GM18951 (cell line): Measurements from ENCODE around the gene CTBP1.
A peak's percentile ranks its signal among the peaks of the same experiment; 100 is the strongest.
"Not testable (repeated sequence)": the region's sequence is repeated elsewhere in the genome, so short reads cannot be mapped to it uniquely, and the experiment has no call there.

ENCODE experiments used
- POLR2A ChIP-seq: IDR thresholded peaks from 4 replicates; pipeline ENCODE4 v1.6.1; 2011; ENCODE audit warnings: mild to moderate bottlenecking; ENCODE audit not compliant: insufficient read length, insufficient read depth; ENCODE audit errors: extremely low read depth
- in situ Hi-C: fragments of 300-500 bp; cut with MboI; formaldehyde crosslinking; loops from one replicate; pipeline ENCODE4 v1.12.0; 2022; ENCODE audit warnings: low sequenced_read_pairs, mixed read lengths, inconsistent platforms; ENCODE audit not compliant: unreplicated experiment

CTBP1 gene

DNA sequence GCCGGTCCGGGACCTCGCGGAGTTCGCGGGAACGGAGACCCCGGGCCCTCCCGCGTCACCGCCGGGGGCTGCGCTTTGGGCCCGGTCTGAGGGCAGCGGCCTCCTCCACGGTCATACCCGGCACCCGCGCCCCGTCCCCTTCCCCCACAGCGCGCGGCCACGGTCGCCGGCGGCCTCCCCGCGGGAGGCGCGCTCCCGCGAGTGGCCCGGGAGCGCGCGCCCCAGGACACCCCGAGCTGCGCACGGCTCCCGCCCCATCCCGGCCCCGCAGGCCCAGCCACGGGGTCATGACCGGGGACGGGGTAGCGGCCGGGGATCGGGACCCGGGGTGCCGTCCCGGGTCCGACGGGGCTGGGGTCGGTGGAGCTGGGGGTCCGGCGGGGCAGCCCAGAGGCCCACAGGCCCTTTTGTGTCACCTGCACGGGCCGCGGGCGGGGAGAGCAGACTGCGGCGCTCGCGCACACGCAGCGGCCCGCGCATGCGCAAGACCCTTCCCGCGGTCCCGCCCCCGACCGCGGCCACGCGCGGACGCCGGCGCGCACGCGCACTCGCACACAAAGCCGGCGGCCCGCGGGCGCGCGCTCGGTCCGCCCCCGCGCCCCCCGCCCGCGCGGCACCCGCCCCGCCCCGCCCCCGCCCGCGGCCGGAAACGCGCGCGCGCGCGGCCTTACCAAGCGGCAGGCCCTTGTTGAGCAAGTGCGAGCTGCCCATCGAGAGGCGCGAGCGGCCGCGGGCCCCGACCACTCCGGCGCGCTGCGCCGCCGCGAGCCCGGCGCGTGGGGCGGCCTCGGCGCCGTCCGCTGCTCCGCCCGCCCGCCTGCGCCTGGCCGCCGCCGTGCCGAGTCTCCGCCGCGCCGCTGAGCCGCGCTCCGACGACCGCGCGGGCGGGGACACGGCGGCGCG lies at the start of gene CTBP1:
Gene CTBP1, minus strand, starts transcription at position 886 of the 903 bp plus-strand sequence. CDS start 7,799 bp downstream, outside the sequence.
- TF ChIP-seq POLR2A: peak; percentile 56
- in situ Hi-C loops: no loop called here

DNA sequence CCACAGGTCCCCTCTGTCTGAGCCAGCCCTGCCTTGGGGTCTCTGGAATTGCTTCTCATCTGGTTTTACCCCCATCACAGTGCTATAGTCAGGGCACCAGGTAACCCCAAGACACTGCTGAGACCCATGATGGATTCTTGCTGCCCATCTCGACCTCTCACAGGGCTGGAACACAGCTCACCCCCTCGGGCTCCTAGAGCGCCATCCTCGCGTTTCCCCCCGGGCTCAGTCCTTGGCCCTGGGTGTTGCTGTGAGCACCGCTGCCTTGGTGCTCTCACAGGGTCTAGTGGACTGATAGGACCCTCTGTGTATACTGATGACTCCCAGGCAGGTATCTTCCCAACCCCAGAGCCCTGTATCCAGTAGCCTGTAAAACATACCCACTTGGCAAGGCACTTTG lies 49.5 kb upstream of the CTBP1 start:
- in situ Hi-C loops: no loop called here
- TF ChIP-seq POLR2A: no peak

DNA sequence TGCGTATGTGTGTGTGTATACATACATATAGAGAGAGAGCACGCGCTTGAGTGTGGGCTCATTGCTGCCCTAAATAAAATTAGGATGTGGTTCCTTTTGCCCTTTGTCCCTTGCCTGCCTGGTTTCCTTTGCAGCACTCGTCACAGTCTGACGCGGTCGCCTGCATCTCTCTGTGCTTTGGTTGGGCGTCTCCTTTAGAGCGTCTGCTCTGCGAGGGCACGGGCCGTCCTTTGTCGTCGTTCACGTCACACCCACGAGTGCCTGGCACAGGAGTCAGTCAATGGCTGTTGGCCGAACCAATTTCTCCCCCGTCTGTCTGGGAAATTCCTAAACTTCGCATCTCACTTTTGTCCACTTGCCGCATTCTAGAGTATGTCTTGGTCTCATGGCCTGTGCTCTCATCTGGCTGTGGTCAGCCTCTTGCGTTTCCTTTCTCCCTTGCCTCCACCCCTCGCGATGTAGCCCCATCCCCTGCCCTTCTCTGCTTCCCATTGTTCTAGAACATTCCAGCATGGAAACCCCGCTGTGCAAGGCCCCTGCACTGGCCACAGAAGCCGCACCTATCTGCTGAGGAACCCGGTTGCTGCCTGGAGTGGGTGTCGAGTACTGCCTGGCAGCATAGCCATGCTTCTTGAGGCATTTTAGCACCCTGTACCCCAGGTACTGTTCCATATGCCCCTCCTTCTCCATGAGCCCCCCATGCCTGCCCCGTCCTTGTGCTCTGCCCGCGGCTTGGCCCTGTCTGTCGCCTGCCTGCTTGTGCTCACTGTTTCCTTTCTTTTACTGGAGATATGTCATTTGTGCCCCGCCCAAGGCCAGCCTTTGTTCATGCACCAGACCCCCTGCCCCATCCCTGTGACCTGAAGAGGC lies 48.8 kb upstream of the CTBP1 start:
- no peak for TF ChIP-seq POLR2A

DNA sequence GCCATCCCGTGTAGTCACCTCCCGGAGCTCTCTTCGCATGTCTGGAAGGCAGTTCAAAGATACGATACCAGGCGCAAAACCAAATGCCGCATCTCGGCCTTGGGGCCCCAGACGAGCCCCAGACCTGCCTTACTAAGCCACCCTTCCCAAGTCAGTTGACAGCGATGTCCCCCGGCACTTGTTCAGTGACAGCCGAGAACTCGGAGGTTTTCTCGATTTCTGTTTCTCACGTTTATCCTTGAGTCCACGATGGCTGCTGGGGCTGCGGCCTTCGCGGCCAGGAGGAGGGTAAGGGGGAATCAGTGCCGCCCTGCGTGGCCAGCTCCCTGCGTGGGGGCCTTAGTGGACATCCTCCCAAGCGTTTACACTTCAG lies 48.1 kb upstream of the CTBP1 start:
- TF ChIP-seq POLR2A: no peak
- in situ Hi-C loops: no loop called here

More for the DNA sequence above, 48.8 kb upstream of the CTBP1 start:
- in situ Hi-C loops: no loop called here

DNA sequence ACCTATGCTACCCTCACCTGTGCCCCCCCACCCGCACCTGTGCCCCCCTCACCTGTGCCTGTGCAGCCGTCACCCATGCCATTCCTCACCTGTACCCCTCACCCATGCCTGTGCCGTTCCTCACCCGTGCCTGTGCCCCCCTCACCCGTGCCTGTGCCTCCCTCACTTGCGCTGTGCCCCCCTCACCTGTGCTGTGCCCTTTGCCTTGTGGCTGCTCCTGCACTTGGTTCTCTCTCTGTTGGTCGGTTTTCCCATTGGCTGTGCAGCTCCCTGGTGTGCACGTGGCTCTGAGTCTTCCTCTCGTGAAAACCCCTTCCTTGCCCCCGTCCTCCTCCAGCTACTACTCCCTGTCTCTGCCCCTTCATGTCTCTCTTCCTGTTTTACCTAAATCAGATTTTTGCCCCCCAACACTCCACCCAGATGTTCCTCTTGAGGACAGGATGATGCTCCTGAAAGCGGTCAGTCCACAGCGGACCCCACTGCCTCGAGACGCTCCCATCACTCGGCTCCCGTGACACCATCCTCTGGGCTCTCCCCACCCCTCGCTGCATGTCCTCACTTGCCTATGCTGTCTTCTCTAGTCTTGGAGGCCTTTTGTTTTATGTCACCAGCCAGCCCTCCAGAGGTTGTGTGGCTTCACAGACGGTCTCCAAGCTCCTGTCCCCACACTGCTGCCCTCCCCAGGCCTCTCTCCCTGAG lies 47.5 kb upstream of the CTBP1 start:
- in situ Hi-C loops: no loop called here
- TF ChIP-seq POLR2A: no peak

GRCh38 chr4:1295405-1296055 lies 46.6 kb upstream of the CTBP1 start:
- TF ChIP-seq POLR2A: no peak
- in situ Hi-C loops: no loop called here

DNA sequence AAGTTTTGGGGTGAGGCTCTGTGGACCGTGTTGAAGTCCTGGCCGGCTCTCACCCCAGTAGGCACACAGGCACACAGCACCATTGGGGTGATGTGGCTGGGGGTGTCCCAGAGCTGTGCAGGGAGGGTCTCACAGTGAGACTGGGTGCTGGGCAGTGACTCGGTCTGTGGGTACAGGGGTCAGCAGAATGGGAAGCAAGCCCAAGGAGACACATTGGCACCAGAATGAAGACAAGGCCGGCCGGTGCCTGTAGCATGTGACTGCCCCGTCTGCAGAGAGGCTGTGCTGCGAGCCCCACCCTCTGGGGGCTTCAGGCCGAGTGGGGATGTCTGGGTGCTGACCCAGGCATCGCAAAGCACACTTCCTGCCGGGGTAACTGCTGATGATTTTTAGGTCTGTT lies 46.0 kb upstream of the CTBP1 start:
- in situ Hi-C loops: no loop called here
- no peak for TF ChIP-seq POLR2A

DNA sequence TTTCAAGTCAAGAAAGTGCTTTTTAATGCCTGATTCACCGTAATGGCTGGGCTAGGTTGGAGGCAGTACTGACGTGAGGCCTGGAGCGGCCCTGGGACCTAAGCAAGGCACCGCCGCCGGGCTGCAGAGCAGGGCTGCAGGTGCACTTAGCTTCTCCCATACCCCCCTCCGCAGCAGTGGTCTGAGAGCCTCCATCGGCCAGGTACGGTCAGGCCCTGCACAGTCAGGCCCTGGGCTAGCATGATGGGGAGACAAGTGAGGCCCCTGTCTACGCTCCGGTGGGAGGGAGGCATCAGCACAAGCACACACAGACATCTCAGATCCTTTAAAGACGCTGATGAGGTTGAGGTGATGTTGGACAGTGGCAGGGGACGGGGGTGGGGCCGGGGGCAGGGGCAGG lies 45.5 kb upstream of the CTBP1 start:
- TF ChIP-seq POLR2A: no peak
- in situ Hi-C loops: no loop called here

- TF ChIP-seq POLR2A: no peak
- in situ Hi-C loops: no loop called here
These were observed 45.1 kb upstream of the CTBP1 start for GRCh38 chr4:1293991-1294390.

DNA sequence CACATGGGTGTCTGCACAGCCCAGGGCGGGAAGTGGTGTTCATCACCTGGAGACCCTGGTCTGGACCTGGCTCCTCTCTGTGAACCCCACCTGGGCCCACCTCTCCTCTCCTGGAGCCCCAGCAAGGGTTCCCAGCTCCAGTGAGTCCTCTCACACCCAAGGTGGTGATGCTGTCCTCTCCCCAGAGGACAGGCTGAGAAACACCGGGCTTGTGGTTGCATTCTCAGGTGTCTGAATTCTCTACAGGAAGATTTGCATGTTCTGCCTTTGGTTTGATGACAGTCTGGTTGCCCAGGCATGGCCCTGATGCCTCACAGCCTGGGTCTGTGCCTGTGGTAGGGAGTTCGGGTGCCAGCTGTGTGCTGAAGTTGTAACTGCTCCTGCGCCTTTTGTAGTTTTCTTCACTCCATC lies 44.6 kb upstream of the CTBP1 start:
- in situ Hi-C loops: no loop called here
- no peak for TF ChIP-seq POLR2A

DNA sequence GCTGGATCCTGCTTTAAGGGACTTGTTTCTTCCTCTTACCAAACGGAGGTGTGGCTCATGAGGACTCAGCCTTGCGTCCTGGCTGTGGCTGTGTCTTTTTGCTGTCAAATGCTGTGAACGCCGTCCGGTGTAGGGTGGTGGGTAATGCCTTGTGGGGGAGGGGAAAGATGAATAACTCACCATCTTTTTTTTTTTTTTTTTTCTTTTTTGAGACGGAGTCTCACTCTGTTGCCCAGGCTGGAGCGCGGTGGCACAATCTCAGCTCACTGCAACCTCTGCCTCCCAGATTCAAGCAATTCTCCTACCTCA lies 43.7 kb upstream of the CTBP1 start:
- in situ Hi-C loops: not testable (repeated sequence)

DNA sequence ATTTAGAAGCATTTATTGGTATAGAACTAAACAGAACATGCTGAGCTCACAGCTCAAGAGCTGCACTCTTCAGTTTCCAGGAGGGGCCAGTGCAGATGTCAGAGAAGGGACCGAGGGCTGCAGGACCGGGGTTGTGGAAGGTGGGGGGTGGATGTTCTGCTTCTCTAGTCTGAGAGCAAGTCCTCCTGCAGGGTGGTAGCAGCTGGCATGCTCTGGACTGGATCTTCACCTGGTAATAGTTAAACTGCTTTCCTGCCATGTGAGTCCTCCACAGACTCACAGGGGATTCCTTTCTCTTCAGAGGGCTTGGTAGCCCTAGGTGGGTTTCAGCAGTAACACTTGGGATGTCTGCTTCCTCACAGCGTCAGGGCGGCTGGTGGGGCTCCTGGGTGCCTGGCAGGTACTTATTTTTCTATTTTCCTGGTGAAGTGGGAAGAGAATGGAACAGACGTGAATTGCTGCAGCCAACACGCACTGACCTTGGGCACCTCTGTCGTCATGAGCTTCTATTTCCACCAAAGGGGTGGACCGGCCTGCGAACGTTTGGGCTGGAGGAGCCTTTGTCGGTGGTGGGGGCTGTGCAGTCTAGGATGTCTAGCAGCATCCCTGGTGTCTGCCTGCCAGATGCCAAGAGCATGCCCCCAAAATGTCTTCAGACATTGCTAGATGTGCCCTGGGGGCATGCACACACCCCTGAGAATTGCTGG lies 43.2 kb upstream of the CTBP1 start:
- TF ChIP-seq POLR2A: no peak
- in situ Hi-C loops: no loop called here

GRCh38 chr4:1291091-1291490 lies 42.2 kb upstream of the CTBP1 start:
- in situ Hi-C loops: no loop called here
- TF ChIP-seq POLR2A: no peak
